Astrocyte (in vitro differentiated cells and primary cell): ENCODE results near the gene RSPH6A. TPM values are rescaled to one million over a fixed set of nuclear protein-coding genes. Genes with fewer than 3 reads are reported as not detected.

Source experiments
- DNase-seq: peaks from one replicate; pipeline ENCODE4 v3.0.0-alpha.2; 2010; ENCODE audit warnings: low read depth
- FAIRE-seq: peaks from 2 replicates; lab custom pipeline; 2011; peaks lifted over from hg19 to GRCh38; lab: Jason Lieb, UNC
- H2AFZ ChIP-seq: 2 replicates; pipeline ENCODE4 v1.6.0; 2012; ENCODE audit warnings: low read depth, low read length, inconsistent platforms
- H3K27ac ChIP-seq: 2 replicates; pipeline ENCODE4 v1.5.1; 2011; ENCODE audit warnings: low read depth, low read length, inconsistent platforms
- H3K27me3 ChIP-seq: 2 replicates; pipeline ENCODE4 v1.6.0; 2011; ENCODE audit warnings: low read length, inconsistent platforms; ENCODE audit not compliant: insufficient read depth
- H3K36me3 ChIP-seq: 2 replicates; pipeline ENCODE4 v1.5.1; 2011; ENCODE audit warnings: low read length, inconsistent platforms; ENCODE audit not compliant: insufficient read depth
- H3K4me1 ChIP-seq: 2 replicates; pipeline ENCODE4 v1.5.1; 2011; ENCODE audit warnings: low read length, inconsistent platforms; ENCODE audit not compliant: insufficient read depth
- H3K4me2 ChIP-seq: 2 replicates; pipeline ENCODE4 v1.6.0; 2012; ENCODE audit warnings: low read length, inconsistent platforms
- H3K4me3 ChIP-seq: 2 replicates; pipeline ENCODE4 v1.5.1; 2011; ENCODE audit warnings: low read depth, mild to moderate bottlenecking, low read length, inconsistent platforms; ENCODE audit not compliant: insufficient read depth
- H3K79me2 ChIP-seq: 2 replicates; pipeline ENCODE4 v1.6.0; 2012; ENCODE audit warnings: mild to moderate bottlenecking, low read length, inconsistent platforms; ENCODE audit not compliant: insufficient read depth
- H3K9ac ChIP-seq: 2 replicates; pipeline ENCODE4 v1.6.0; 2012; ENCODE audit warnings: mild to moderate bottlenecking, low read length, inconsistent platforms
- H3K9me3 ChIP-seq: 2 replicates; pipeline ENCODE4 v1.5.1; 2012; ENCODE audit warnings: low read depth, mild to moderate bottlenecking, low read length, inconsistent platforms; ENCODE audit not compliant: insufficient read depth
- H4K20me1 ChIP-seq: 2 replicates; pipeline ENCODE4 v1.6.0; 2012; ENCODE audit warnings: low read length, inconsistent platforms; ENCODE audit not compliant: insufficient read depth
- H3K27ac Mint-ChIP-seq: one replicate; pipeline ENCODE4 v1.8.0; 2021; ENCODE audit warnings: mild to moderate bottlenecking, mixed read lengths; ENCODE audit not compliant: unreplicated experiment
- H3K27me3 Mint-ChIP-seq: one replicate; pipeline ENCODE4 v1.8.0; 2021; ENCODE audit warnings: low read depth, mixed read lengths; ENCODE audit not compliant: unreplicated experiment
- H3K36me3 Mint-ChIP-seq: one replicate; pipeline ENCODE4 v1.8.0; 2021; ENCODE audit warnings: low read depth, mixed read lengths; ENCODE audit not compliant: unreplicated experiment
- H3K4me1 Mint-ChIP-seq: one replicate; pipeline ENCODE4 v1.8.0; 2021; ENCODE audit warnings: low read depth, mixed read lengths; ENCODE audit not compliant: unreplicated experiment
- H3K4me3 Mint-ChIP-seq: one replicate; pipeline ENCODE4 v1.8.0; 2021; ENCODE audit warnings: mild to moderate bottlenecking, moderate library complexity, mixed read lengths; ENCODE audit not compliant: unreplicated experiment
- H3K9me3 Mint-ChIP-seq: one replicate; pipeline ENCODE4 v1.8.0; 2021; ENCODE audit warnings: mild to moderate bottlenecking, mixed read lengths; ENCODE audit not compliant: unreplicated experiment
- CTCF ChIP-seq: IDR thresholded peaks from 2 replicates; pipeline ENCODE4 v1.5.1; 2011; ENCODE audit warnings: low read depth, mild to moderate bottlenecking, inconsistent platforms, low read length, moderate library complexity; ENCODE audit not compliant: insufficient read depth
- EZH2 ChIP-seq: IDR thresholded peaks from 2 replicates; pipeline ENCODE4 v1.6.1; 2012; ENCODE audit warnings: mild to moderate bottlenecking, low read length, inconsistent platforms; ENCODE audit not compliant: insufficient read depth
- total RNA-seq: library from RNA; stranded (reverse); gene quantifications from 2 replicates; pipeline ENCODE4 v1.2.1, GENCODE V29; 2021

RSPH6A gene
- total RNA-seq, 1 donor from 2014 or later: 0.23 TPM

DNA sequence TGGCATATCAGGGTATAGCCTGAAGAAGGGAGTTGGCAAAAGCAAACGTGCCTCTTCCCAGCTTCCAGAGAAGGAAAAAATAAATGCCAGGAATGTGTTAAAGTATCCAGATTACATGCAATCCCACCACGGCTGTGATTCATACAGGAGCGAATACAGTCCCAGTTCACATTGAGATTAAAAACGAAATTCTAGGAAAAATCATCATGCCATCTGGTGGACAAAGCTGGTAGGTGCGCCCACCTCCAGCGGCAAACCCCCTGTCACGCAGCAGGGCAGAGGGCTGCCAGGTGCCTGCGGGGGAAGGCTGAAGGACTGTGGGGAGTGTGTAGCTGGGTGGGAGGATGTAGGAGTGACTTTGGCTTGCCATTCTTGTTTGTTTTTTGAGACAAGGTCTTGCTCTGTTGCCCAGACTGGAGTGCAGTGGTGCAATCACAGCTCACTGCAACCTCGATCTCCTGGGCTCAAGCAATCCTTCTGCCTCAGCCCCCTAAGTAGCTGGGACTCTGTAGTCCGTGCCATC, 16.1 kb downstream of the RSPH6A start:
- Histone ChIP-seq H3K36me3 (no peaks in the 10 kb centered on the region), H2AFZ (no peak overlapping the region), H3K4me3 (no peak overlapping the region), H3K9me3 (no peaks in the 10 kb centered on the region), H3K79me2 (no peaks in the 10 kb centered on the region), H3K4me2 (peak overlapping the region; percentile 55), H4K20me1 (no peaks in the 10 kb centered on the region), H3K27me3 (no peaks in the 10 kb centered on the region), H3K4me1 (peaks cover 10% of the 10 kb centered on the region), H3K27ac (no peak overlapping the region), H3K9ac (no peak overlapping the region)
- no peak overlapping the region for H3K4me3 Mint-ChIP-seq
- TF ChIP-seq EZH2: no peak
- TF ChIP-seq CTCF: peak; percentile 87
- peak overlapping the region; percentile 20 for H3K27ac Mint-ChIP-seq
- H3K27me3 Mint-ChIP-seq: peaks cover 2% of the 10 kb centered on the region
- FAIRE-seq: peak; percentile 94
- peaks cover 15% of the 10 kb centered on the region for H3K4me1 Mint-ChIP-seq
- peak; percentile 69 for DNase-seq
- no peaks in the 10 kb centered on the region for H3K9me3 Mint-ChIP-seq
- no peaks in the 10 kb centered on the region for H3K36me3 Mint-ChIP-seq

GRCh38 chr19:45794627-45795026, 20.5 kb downstream of the RSPH6A start:
- Mint-ChIP-seq H3K27ac (no peak overlapping the region), H3K4me3 (peak overlapping the region; percentile 7)
- TF ChIP-seq CTCF (no peak), EZH2 (no peak)

GRCh38 chr19:45793876-45794275, 21.2 kb downstream of the RSPH6A start:
- no peak overlapping the region for H3K4me2 ChIP-seq
- H3K4me3 ChIP-seq: no peak overlapping the region
- H2AFZ ChIP-seq: no peak overlapping the region
- H3K4me1 ChIP-seq: peaks cover 9% of the 10 kb centered on the region
- Mint-ChIP-seq H3K27ac (no peak overlapping the region), H3K9me3 (no peaks in the 10 kb centered on the region), H3K4me3 (no peak overlapping the region), H3K36me3 (peaks cover 8% of the 10 kb centered on the region), H3K27me3 (peaks cover 2% of the 10 kb centered on the region), H3K4me1 (peaks cover 17% of the 10 kb centered on the region)
- peaks cover 25% of the 10 kb centered on the region for H4K20me1 ChIP-seq
- no peak for FAIRE-seq
- H3K9me3 ChIP-seq: no peaks in the 10 kb centered on the region
- H3K36me3 ChIP-seq: peaks cover 7% of the 10 kb centered on the region
- no peak overlapping the region for H3K27ac ChIP-seq
- TF ChIP-seq CTCF (no peak), EZH2 (no peak)
- H3K9ac ChIP-seq: no peak overlapping the region
- no peaks in the 10 kb centered on the region for H3K27me3 ChIP-seq
- H3K79me2 ChIP-seq: peaks cover 28% of the 10 kb centered on the region
- no peak for DNase-seq

More at GRCh38 chr19:45794627-45795026, 20.5 kb downstream of the RSPH6A start:
- Histone ChIP-seq H2AFZ (no peak overlapping the region), H3K4me1 (peaks cover 13% of the 10 kb centered on the region), H4K20me1 (peaks cover 17% of the 10 kb centered on the region), H3K4me2 (no peak overlapping the region), H3K27ac (no peak overlapping the region), H3K9ac (no peak overlapping the region), H3K9me3 (no peaks in the 10 kb centered on the region), H3K79me2 (peaks cover 21% of the 10 kb centered on the region), H3K27me3 (no peaks in the 10 kb centered on the region), H3K36me3 (no peaks in the 10 kb centered on the region), H3K4me3 (no peak overlapping the region)
- FAIRE-seq (no peak), DNase-seq (no peak)
- Mint-ChIP-seq H3K9me3 (no peaks in the 10 kb centered on the region), H3K36me3 (peaks cover 4% of the 10 kb centered on the region), H3K4me1 (peaks cover 21% of the 10 kb centered on the region), H3K27me3 (peaks cover 2% of the 10 kb centered on the region)
